OCI-LY3 (cell line): Measurements from ENCODE around the gene CCNI2.

Experiments
- H2AFZ ChIP-seq: fragments of 200-600, 300-600 bp; shearing (Covaris generic); 2 replicates; pipeline ENCODE4 v1.6.0; 2014; ENCODE audit warnings: antibody characterized with exemption, low read depth, low read length
- H3K27ac ChIP-seq: fragments of 200-600, 300-600 bp; sonication (generic); 2 replicates; pipeline ENCODE4 v1.5.1; 2014; ENCODE audit warnings: mild to moderate bottlenecking, low read length, moderate library complexity, mixed read lengths
- H3K27me3 ChIP-seq: fragments of 200-600, 300-600 bp; sonication (generic); 2 replicates; pipeline ENCODE4 v1.6.1; 2014; ENCODE audit warnings: low read depth, low read length, mixed read lengths
- H3K36me3 ChIP-seq: fragments of 200-600, 300-600 bp; sonication (generic); replicated peaks from 2 replicates; pipeline ENCODE3; 2014; ENCODE audit warnings: low read depth, low read length, mixed read lengths
- H3K4me1 ChIP-seq: fragments of 300-600, 200-600 bp; sonication (generic); 2 replicates; pipeline ENCODE4 v1.6.1; 2014; ENCODE audit warnings: low read length, mixed read lengths
- H3K4me2 ChIP-seq: fragments of 200-600, 300-600 bp; sonication (generic); 2 replicates; pipeline ENCODE4 v1.6.1; 2014; ENCODE audit warnings: low read length, mixed read lengths
- H3K4me3 ChIP-seq: fragments of 300-600, 200-600 bp; sonication (generic); 2 replicates; pipeline ENCODE4 v1.5.1; 2014; ENCODE audit warnings: antibody characterized with exemption, mild to moderate bottlenecking, low read length, moderate library complexity
- H3K79me2 ChIP-seq: fragments of 300-600, 200-600 bp; shearing (Covaris generic); 2 replicates; pipeline ENCODE4 v1.6.1; 2014; ENCODE audit warnings: mild to moderate bottlenecking, low read length, mixed read lengths
- H3K9ac ChIP-seq: fragments of 300-600, 200-600 bp; shearing (Covaris generic); 2 replicates; pipeline ENCODE4 v1.6.0; 2014; ENCODE audit warnings: mild to moderate bottlenecking, low read length, moderate library complexity
- H3K9me3 ChIP-seq: fragments of 200-600, 300-600 bp; shearing (Covaris generic); 2 replicates; pipeline ENCODE4 v1.6.1; 2014; ENCODE audit warnings: low read length, mixed read lengths; ENCODE audit not compliant: insufficient read depth
- H4K20me1 ChIP-seq: fragments of 200-600, 300-600 bp; sonication (generic); 2 replicates; pipeline ENCODE4 v1.6.1; 2016; ENCODE audit warnings: low read length, mixed read lengths; ENCODE audit not compliant: insufficient read depth
- EZH2phosphoT487 ChIP-seq: fragments of 200-600 bp; shearing (Covaris generic); IDR thresholded peaks from 2 replicates; pipeline ENCODE4 v1.6.1; 2018; ENCODE audit warnings: antibody characterized with exemption, mixed run types, low read depth
- TF ChIP-seq, protein P1 (sequence below): fragments of 200-600, 300-600 bp; sonication (generic); IDR thresholded peaks from 2 replicates; pipeline ENCODE4 v1.5.1; 2014; ENCODE audit warnings: antibody characterized with exemption, low read length, low read depth

The CCNI2 gene

DNA sequence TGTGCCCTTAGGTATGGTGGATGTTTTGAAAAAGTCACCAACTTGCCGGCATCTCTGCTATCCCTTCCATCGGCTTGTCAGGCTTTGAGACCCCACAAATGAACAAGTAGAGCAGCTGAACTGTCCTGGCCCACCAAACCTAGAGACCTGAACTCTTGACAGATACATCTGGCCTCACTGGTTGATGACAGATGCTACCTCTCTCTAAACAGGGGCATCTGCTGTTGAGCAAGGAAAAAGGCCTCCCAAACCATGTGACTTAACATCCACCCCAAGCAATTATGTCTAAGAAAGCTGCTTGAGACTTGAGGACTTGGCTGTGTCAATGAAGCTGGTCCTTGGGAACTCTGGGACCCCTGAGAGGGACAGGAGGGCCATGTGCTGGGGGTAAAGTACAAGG, 2.3 kb downstream of the CCNI2 start:
- no peaks in the 10 kb centered on the region for H3K9me3 ChIP-seq
- peaks cover 13% of the 10 kb centered on the region for H3K4me1 ChIP-seq
- TF ChIP-seq, protein P1, sequence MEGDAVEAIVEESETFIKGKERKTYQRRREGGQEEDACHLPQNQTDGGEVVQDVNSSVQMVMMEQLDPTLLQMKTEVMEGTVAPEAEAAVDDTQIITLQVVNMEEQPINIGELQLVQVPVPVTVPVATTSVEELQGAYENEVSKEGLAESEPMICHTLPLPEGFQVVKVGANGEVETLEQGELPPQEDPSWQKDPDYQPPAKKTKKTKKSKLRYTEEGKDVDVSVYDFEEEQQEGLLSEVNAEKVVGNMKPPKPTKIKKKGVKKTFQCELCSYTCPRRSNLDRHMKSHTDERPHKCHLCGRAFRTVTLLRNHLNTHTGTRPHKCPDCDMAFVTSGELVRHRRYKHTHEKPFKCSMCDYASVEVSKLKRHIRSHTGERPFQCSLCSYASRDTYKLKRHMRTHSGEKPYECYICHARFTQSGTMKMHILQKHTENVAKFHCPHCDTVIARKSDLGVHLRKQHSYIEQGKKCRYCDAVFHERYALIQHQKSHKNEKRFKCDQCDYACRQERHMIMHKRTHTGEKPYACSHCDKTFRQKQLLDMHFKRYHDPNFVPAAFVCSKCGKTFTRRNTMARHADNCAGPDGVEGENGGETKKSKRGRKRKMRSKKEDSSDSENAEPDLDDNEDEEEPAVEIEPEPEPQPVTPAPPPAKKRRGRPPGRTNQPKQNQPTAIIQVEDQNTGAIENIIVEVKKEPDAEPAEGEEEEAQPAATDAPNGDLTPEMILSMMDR, result no peak
- no peak for TF ChIP-seq EZH2phosphoT487
- H2AFZ ChIP-seq, result no peak overlapping the region
- no peak overlapping the region for H3K4me2 ChIP-seq
- no peak overlapping the region for H3K27ac ChIP-seq
- no peak overlapping the region for H3K9ac ChIP-seq
- no peaks in the 10 kb centered on the region for H4K20me1 ChIP-seq
- H3K36me3 ChIP-seq, result no peaks in the 10 kb centered on the region
- no peaks in the 10 kb centered on the region for H3K79me2 ChIP-seq
- no peak overlapping the region for H3K4me3 ChIP-seq
- peaks cover 8% of the 10 kb centered on the region for H3K27me3 ChIP-seq

DNA sequence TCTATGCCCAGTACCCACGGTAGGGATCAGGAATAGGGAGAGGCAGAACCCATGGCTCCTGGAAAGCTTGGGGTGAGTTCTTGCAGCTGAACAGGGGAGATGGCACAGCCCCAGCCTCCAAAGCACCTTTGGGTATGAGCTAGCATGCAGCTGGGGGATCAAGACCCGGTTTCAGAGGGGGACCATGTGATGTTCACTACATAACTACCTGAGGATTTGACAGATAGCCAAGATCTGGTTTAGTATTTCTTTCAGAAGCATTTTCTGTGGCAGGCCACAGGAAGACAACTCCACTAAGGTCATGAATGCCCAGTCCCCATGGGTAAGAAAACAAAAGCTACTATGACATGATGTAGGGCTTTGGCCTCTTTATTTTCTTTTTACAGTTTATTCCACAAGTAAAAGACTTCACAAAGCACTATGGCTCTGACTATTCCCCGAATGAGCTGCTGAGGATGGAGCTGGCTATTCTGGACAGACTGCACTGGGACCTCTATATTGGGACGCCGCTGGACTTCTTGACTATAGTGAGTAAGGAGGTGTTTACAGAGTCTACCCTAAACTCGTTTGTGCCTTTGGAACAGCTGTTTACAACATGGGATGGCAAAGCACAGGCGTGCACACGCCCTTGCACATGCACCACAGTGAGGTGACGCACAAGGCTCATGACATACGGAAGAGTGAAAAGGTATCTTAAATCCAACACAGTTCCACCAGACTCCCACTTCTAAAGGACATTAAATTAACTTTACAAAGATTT, 3.4 kb downstream of the CCNI2 start:
- TF ChIP-seq, protein P1, result no peak
- no peak for TF ChIP-seq EZH2phosphoT487
- H2AFZ ChIP-seq, result no peak overlapping the region
- peaks cover 4% of the 10 kb centered on the region for H3K27me3 ChIP-seq
- no peak overlapping the region for H3K27ac ChIP-seq
- no peak overlapping the region for H3K9ac ChIP-seq
- peak overlapping the region; percentile 55; the same call in 1 of the 2 replicates for H3K4me2 ChIP-seq
- no peak overlapping the region for H3K4me3 ChIP-seq
- peaks cover 13% of the 10 kb centered on the region for H3K4me1 ChIP-seq
- H3K36me3 ChIP-seq, result no peaks in the 10 kb centered on the region
- H3K9me3 ChIP-seq, result no peaks in the 10 kb centered on the region
- no peaks in the 10 kb centered on the region for H4K20me1 ChIP-seq
- H3K79me2 ChIP-seq, result no peaks in the 10 kb centered on the region

DNA sequence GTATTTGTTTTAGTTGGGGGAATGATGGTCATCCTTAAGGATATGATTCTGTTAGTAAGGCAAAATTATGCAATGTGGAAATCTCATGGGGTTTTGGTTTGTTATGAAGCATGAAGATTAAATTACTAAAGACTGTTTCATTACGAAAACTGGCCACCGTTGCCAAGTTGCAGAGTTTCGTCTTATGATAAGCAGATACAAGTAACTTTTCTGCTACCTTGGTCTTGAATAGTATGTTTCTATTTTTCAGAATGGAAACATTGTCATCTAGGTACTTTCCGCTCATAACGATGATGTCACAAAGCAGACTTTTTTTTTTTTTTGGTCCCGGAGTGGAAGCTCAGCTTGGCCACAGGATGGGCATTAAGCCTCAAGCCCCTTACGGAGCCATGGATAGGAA, 4.2 kb downstream of the CCNI2 start:
- TF ChIP-seq, protein P1, result no peak
- TF ChIP-seq EZH2phosphoT487, result no peak
- Histone ChIP-seq H3K4me2 (peak overlapping the region; percentile 55), H3K9ac (no peak overlapping the region), H3K79me2 (no peaks in the 10 kb centered on the region), H3K27me3 (no peaks in the 10 kb centered on the region), H3K36me3 (no peaks in the 10 kb centered on the region), H2AFZ (no peak overlapping the region), H3K4me3 (peak overlapping the region; percentile 13; the same call in 1 of the 2 replicates), H3K9me3 (no peaks in the 10 kb centered on the region), H3K4me1 (peaks cover 13% of the 10 kb centered on the region), H4K20me1 (no peaks in the 10 kb centered on the region), H3K27ac (no peak overlapping the region)

DNA sequence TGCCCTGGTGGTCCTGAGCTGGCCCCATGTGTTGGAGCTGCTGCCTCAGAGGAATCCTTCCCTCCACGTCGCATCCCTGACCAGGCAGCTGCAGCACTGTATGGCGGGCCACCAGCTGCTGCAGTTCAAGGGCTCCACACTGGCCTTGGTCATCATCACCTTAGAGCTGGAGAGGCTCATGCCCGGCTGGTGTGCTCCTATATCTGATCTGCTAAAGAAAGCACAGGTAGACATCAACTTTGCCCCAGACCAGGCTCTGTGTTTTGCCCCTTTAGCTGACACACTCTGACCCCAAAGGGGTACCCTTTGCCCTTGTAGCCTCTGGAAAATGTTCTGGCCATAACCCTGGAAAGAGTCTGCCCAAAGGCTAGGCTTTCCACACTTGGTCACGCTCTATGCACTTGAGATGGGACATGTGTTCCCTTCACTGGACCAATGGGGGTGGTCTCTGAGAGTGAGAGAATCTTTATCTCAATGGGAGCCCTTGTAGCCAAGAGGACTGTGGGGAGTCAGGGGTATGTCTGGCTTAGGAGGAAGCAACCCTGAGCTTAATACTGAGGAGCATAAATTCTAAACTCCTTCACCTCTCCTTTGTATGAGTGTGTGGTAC, 4.8 kb downstream of the CCNI2 start:
- peaks cover 13% of the 10 kb centered on the region for H3K4me1 ChIP-seq
- H3K27me3 ChIP-seq, result no peaks in the 10 kb centered on the region
- no peaks in the 10 kb centered on the region for H3K36me3 ChIP-seq
- no peak overlapping the region for H2AFZ ChIP-seq
- H3K9me3 ChIP-seq, result no peaks in the 10 kb centered on the region
- H3K27ac ChIP-seq, result no peak overlapping the region
- H3K9ac ChIP-seq, result no peak overlapping the region
- H3K4me3 ChIP-seq, result 0 out of 2 replicates have a peak overlapping the region, but pooled peaks have one; percentile 13
- H4K20me1 ChIP-seq, result no peaks in the 10 kb centered on the region
- no peak for TF ChIP-seq EZH2phosphoT487
- TF ChIP-seq, protein P1, result no peak
- no peak overlapping the region for H3K4me2 ChIP-seq
- H3K79me2 ChIP-seq, result no peaks in the 10 kb centered on the region
